CD8-positive, alpha-beta memory T cell (primary cell): ENCODE measurements around the gene TIMM17B. TPM values are rescaled to one million over a fixed set of nuclear protein-coding genes. Genes with fewer than 3 reads are reported as not detected.

Experiments used
- polyA plus RNA-seq: library from polyadenylated mRNA; unstranded; fragments of 300-500 nt; fragmentation: Illumina TruSeq; gene quantifications from one replicate; pipeline ENCODE4 v1.2.3, GENCODE V29; 2021
- total RNA-seq, 2 experiments: library from RNA; stranded (reverse); gene quantifications; one replicate each; pipeline ENCODE4 v1.2.3, GENCODE V29; 2021

The TIMM17B gene
- total and polyA plus RNA-seq, 3 experiments from 2014 or later = 68.5 to 93.6 (median 87.5) TPM

Other genes with a start within 250 kb of the TIMM17B start
- 10 to 100 TPM; 81.9 to 84.0 TPM for gene WAS, start 214.0 kb downstream of the TIMM17B start, total RNA-seq
- gene WAS, start 214.0 kb downstream of the TIMM17B start, polyA plus RNA-seq = 33.5 TPM
- gene SUV39H1, start 201.0 kb downstream of the TIMM17B start, total RNA-seq = 10 to 100 TPM; 32.1 to 33.2 TPM
- gene SUV39H1, start 201.0 kb downstream of the TIMM17B start, polyA plus RNA-seq = 17.2 TPM
- not detected for gene GLOD5, start 136.0 kb downstream of the TIMM17B start, total RNA-seq
- gene GLOD5, start 136.0 kb downstream of the TIMM17B start, polyA plus RNA-seq = not detected
- gene GATA1, start 111.2 kb downstream of the TIMM17B start, total RNA-seq = not detected
- not detected for gene GATA1, start 111.2 kb downstream of the TIMM17B start, polyA plus RNA-seq
- 10 to 100 TPM; 53.5 to 65.0 TPM for gene HDAC6, start 95.7 kb downstream of the TIMM17B start, total RNA-seq
- gene HDAC6, start 95.7 kb downstream of the TIMM17B start, polyA plus RNA-seq = 25.7 TPM
- under 1 TPM in 1 of 2 experiments, not detected in 1; 0.18 TPM for gene ERAS, start 71.3 kb downstream of the TIMM17B start, total RNA-seq
- gene ERAS, start 71.3 kb downstream of the TIMM17B start, polyA plus RNA-seq = not detected
- gene PCSK1N, start 62.2 kb downstream of the TIMM17B start, total RNA-seq = 1 to 10 TPM; 2.3 to 3.2 TPM
- 11.1 TPM for gene PCSK1N, start 62.2 kb downstream of the TIMM17B start, polyA plus RNA-seq
- 100 to 1,000 TPM; 101 to 106 TPM for gene PQBP1, start 162 bp upstream of the TIMM17B start, total RNA-seq
- 83.5 TPM for gene PQBP1, start 162 bp upstream of the TIMM17B start, polyA plus RNA-seq
- gene SLC35A2, start 13.9 kb upstream of the TIMM17B start, total RNA-seq = 10 to 100 TPM; 27.1 to 27.2 TPM
- 13.2 TPM for gene SLC35A2, start 13.9 kb upstream of the TIMM17B start, polyA plus RNA-seq
- gene PIM2, start 21.3 kb upstream of the TIMM17B start, total RNA-seq = 100 to 1,000 TPM; 269 to 273 TPM
- 212 TPM for gene PIM2, start 21.3 kb upstream of the TIMM17B start, polyA plus RNA-seq
- gene OTUD5, start 59.8 kb upstream of the TIMM17B start, total RNA-seq = 10 to 100 TPM; 67.3 to 69.1 TPM
- 47.5 TPM for gene OTUD5, start 59.8 kb upstream of the TIMM17B start, polyA plus RNA-seq
- 1 to 10 TPM in 1 of 2 experiments, under 1 TPM in 1; 0.72 to 1.1 TPM for gene KCND1, start 74.1 kb upstream of the TIMM17B start, total RNA-seq
- gene KCND1, start 74.1 kb upstream of the TIMM17B start, polyA plus RNA-seq = 0.06 TPM
- gene GRIPAP1, start 104.5 kb upstream of the TIMM17B start, total RNA-seq = 10 to 100 TPM; 56.8 to 57.7 TPM
- gene GRIPAP1, start 104.5 kb upstream of the TIMM17B start, polyA plus RNA-seq = 21.2 TPM
- gene TFE3, start 145.6 kb upstream of the TIMM17B start, total RNA-seq = 10 to 100 TPM; 32.4 to 35.4 TPM
- gene TFE3, start 145.6 kb upstream of the TIMM17B start, polyA plus RNA-seq = 7.7 TPM
- 1 to 10 TPM; 5.1 to 5.4 TPM for gene CCDC120, start 161.2 kb upstream of the TIMM17B start, total RNA-seq
- gene CCDC120, start 161.2 kb upstream of the TIMM17B start, polyA plus RNA-seq = 1.5 TPM
- gene PRAF2, start 176.2 kb upstream of the TIMM17B start, total RNA-seq = 10 to 100 TPM; 13.1 to 14.5 TPM
- 62.6 TPM for gene PRAF2, start 176.2 kb upstream of the TIMM17B start, polyA plus RNA-seq
- gene WDR45, start 182.1 kb upstream of the TIMM17B start, total RNA-seq = 10 to 100 TPM; 41.4 to 46.2 TPM
- gene WDR45, start 182.1 kb upstream of the TIMM17B start, polyA plus RNA-seq = 56.9 TPM
- 10 to 100 TPM; 20.4 to 23.3 TPM for gene GPKOW, start 226.0 kb upstream of the TIMM17B start, total RNA-seq
- 31.8 TPM for gene GPKOW, start 226.0 kb upstream of the TIMM17B start, polyA plus RNA-seq